Panc1 (cell line): ENCODE results near the gene PTPRF. TPM values are rescaled to one million over a fixed set of nuclear protein-coding genes. Genes with fewer than 3 reads are reported as not detected.
A peak's percentile ranks its signal among the peaks of the same experiment; 100 is the strongest.
"Not testable (repeated sequence)": the region's sequence is repeated elsewhere in the genome, so short reads cannot be mapped to it uniquely, and the experiment has no call there.

Source experiments
- ATAC-seq: fragments of 200-7000 bp; cut with Tn5 transposase; 2 replicates; pipeline ENCODE4 v1.9.1; 2020; ENCODE audit warnings: mild to moderate bottlenecking, moderate library complexity
- BruUV-seq: library from RNA; stranded (reverse); fragments of 400-500 nt; replicated peaks from 2 replicates; lab custom pipeline; 2021; lab: Mats Ljungman, UMichigan
- CTCF ChIA-PET: fragments of 300-600 bp; sonication (Branson Sonifier 250); formaldehyde crosslinking; loops from one replicate; lab custom pipeline; 2022; ENCODE audit warnings: antibody characterized with exemption; lab: Charles Lee
- POLR2A ChIA-PET: fragments of 300-600 bp; sonication (Branson Sonifier 250); formaldehyde crosslinking; loops from one replicate; lab custom pipeline; 2022; ENCODE audit warnings: antibody characterized with exemption; lab: Charles Lee
- DNase-seq: peaks from one replicate; pipeline ENCODE4 v3.0.0-alpha.2; 2010; ENCODE audit warnings: low read depth, low spot score
- H3K27ac ChIP-seq: 2 replicates; pipeline ENCODE4 v1.5.1; 2011; ENCODE audit warnings: mild to moderate bottlenecking, low read length, inconsistent platforms
- H3K27me3 ChIP-seq: fragments of 200-500 bp; sonication (Bioruptor generic); 2 replicates; pipeline ENCODE4 v1.6.0; 2014; ENCODE audit warnings: low read length, inconsistent platforms; ENCODE audit not compliant: control insufficient read depth, insufficient read depth
- H3K36me3 ChIP-seq: fragments of 200-500 bp; sonication (Bioruptor generic); 2 replicates; pipeline ENCODE4 v1.5.1; 2014; ENCODE audit warnings: inconsistent platforms, mild to moderate bottlenecking, low read length, moderate library complexity; ENCODE audit not compliant: control insufficient read depth, insufficient read depth
- H3K4me1 ChIP-seq: 2 replicates; pipeline ENCODE4 v1.5.1; 2011; ENCODE audit warnings: inconsistent platforms, mild to moderate bottlenecking, low read length, moderate library complexity; ENCODE audit not compliant: control insufficient read depth, insufficient read depth
- H3K4me3 ChIP-seq, 2 experiments: 2 replicates each; pipeline ENCODE4 v1.5.1; 2011 to 2012; ENCODE audit warnings: low read depth in 2 of 2, low read length in 2 of 2, mild to moderate bottlenecking in 2 of 2, inconsistent platforms in 1 of 2, moderate library complexity in 1 of 2
- H3K9me3 ChIP-seq: fragments of 200-500 bp; sonication (Bioruptor generic); 2 replicates; pipeline ENCODE4 v1.5.1; 2014; ENCODE audit warnings: low read depth, mild to moderate bottlenecking, inconsistent platforms, low read length, moderate library complexity; ENCODE audit not compliant: control insufficient read depth, insufficient read depth
- POLR2AphosphoS5 ChIP-seq: IDR thresholded peaks from 2 replicates; pipeline ENCODE4 v1.6.1; 2012; ENCODE audit warnings: mild to moderate bottlenecking, low read depth, low read length, moderate library complexity
- SIN3A ChIP-seq: IDR thresholded peaks from 2 replicates; pipeline ENCODE4 v1.6.1; 2012; ENCODE audit warnings: low read depth, mild to moderate bottlenecking, low read length, moderate library complexity, borderline replicate concordance; ENCODE audit not compliant: insufficient read depth
- TCF7L2 ChIP-seq: IDR thresholded peaks from 2 replicates; pipeline ENCODE4 v1.6.1; 2011; ENCODE audit warnings: mild to moderate bottlenecking, low read depth, low read length, inconsistent platforms
- in situ Hi-C: cut with HindIII; loops from 2 replicates; pipeline ENCODE4 v1.10.0; 2016; ENCODE audit warnings: low sequenced_read_pairs, low pct_unique_long_range_greater_than_20kb
- intact Hi-C: fragments of 100-400 bp; cut with micrococcal nuclease; formaldehyde crosslinking; loops from one replicate; pipeline ENCODE4 v1.10.0; 2022; ENCODE audit not compliant: unreplicated experiment
- total RNA-seq: library from RNA; stranded (reverse); gene quantifications from one replicate; pipeline ENCODE4 v1.2.1, GENCODE V29; 2021; ENCODE audit not compliant: unreplicated experiment
- TF ChIP-seq, protein P1 (sequence below): fragments of 450-650 bp; IDR thresholded peaks from 2 replicates; pipeline ENCODE4 v1.5.1; 2017; ENCODE audit warnings: mild to moderate bottlenecking
- TF ChIP-seq, protein P2 (sequence below), 2 experiments: IDR thresholded peaks; 2 replicates each; pipeline ENCODE4 v1.6.1; 2011 to 2012; ENCODE audit warnings: low read depth in 2 of 2, control low read depth in 1 of 2, low read length in 1 of 2, mild to moderate bottlenecking in 1 of 2, moderate library complexity in 1 of 2; ENCODE audit not compliant: insufficient read depth in 1 of 2

The PTPRF gene
- total RNA-seq, 1 experiment from 2014 or later, result 77.5 TPM

- Histone ChIP-seq H3K36me3 (no peaks in the 10 kb centered on the region), H3K4me3 (no peak overlapping the region), H3K4me1 (peaks cover 9% of the 10 kb centered on the region), H3K27me3 (no peaks in the 10 kb centered on the region), H3K9me3 (no peaks in the 10 kb centered on the region), H3K27ac (no peak overlapping the region)
- DNase-seq (no peak), ATAC-seq (no peak)
- CTCF ChIA-PET, result no interaction called here
- no peak for TF ChIP-seq POLR2AphosphoS5
- TF ChIP-seq SIN3A, result no peak
- no peak for TF ChIP-seq TCF7L2
- TF ChIP-seq, protein P1, sequence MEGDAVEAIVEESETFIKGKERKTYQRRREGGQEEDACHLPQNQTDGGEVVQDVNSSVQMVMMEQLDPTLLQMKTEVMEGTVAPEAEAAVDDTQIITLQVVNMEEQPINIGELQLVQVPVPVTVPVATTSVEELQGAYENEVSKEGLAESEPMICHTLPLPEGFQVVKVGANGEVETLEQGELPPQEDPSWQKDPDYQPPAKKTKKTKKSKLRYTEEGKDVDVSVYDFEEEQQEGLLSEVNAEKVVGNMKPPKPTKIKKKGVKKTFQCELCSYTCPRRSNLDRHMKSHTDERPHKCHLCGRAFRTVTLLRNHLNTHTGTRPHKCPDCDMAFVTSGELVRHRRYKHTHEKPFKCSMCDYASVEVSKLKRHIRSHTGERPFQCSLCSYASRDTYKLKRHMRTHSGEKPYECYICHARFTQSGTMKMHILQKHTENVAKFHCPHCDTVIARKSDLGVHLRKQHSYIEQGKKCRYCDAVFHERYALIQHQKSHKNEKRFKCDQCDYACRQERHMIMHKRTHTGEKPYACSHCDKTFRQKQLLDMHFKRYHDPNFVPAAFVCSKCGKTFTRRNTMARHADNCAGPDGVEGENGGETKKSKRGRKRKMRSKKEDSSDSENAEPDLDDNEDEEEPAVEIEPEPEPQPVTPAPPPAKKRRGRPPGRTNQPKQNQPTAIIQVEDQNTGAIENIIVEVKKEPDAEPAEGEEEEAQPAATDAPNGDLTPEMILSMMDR, result no peak
- TF ChIP-seq, protein P2, sequence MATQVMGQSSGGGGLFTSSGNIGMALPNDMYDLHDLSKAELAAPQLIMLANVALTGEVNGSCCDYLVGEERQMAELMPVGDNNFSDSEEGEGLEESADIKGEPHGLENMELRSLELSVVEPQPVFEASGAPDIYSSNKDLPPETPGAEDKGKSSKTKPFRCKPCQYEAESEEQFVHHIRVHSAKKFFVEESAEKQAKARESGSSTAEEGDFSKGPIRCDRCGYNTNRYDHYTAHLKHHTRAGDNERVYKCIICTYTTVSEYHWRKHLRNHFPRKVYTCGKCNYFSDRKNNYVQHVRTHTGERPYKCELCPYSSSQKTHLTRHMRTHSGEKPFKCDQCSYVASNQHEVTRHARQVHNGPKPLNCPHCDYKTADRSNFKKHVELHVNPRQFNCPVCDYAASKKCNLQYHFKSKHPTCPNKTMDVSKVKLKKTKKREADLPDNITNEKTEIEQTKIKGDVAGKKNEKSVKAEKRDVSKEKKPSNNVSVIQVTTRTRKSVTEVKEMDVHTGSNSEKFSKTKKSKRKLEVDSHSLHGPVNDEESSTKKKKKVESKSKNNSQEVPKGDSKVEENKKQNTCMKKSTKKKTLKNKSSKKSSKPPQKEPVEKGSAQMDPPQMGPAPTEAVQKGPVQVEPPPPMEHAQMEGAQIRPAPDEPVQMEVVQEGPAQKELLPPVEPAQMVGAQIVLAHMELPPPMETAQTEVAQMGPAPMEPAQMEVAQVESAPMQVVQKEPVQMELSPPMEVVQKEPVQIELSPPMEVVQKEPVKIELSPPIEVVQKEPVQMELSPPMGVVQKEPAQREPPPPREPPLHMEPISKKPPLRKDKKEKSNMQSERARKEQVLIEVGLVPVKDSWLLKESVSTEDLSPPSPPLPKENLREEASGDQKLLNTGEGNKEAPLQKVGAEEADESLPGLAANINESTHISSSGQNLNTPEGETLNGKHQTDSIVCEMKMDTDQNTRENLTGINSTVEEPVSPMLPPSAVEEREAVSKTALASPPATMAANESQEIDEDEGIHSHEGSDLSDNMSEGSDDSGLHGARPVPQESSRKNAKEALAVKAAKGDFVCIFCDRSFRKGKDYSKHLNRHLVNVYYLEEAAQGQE (IDR thresholded peaks at IDR 0.05; ENCODE audit: insufficient read depth in 1 of 2, low read depth in 2 of 2, low read length in 1 of 2), result no peak
- no TSS peak for BruUV-seq
- in situ Hi-C loops (no loop called here), intact Hi-C loops (no loop called here)
- POLR2A ChIA-PET, result no interaction called here
Measured at GRCh38 chr1:43495204-43495603, 35.5 kb upstream of the PTPRF start.

DNA sequence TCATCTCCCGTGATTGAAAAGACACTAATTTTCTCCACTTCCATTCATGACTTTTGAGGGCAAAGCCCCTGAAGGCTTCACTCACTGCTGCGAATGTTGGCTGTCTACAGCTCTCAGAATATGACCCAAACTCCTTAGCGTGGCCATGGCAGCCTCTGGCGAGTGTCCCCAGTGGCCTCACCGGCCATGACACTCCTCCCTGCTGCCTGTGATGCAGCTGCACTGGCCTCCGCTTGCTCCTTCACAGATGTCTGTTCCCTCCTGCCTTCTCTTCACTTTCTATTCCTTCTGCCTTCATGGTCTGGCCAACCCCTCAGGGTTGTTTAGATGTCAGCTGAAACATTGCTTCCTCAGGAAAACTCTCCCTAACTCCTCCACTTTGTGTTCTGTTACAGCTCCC, 30.8 kb upstream of the PTPRF start:
- Histone ChIP-seq H3K9me3 (no peaks in the 10 kb centered on the region), H3K36me3 (no peaks in the 10 kb centered on the region), H3K27me3 (no peaks in the 10 kb centered on the region), H3K27ac (no peak overlapping the region), H3K4me1 (no peaks in the 10 kb centered on the region), H3K4me3 (no peak overlapping the region)
- BruUV-seq, result no TSS peak
- in situ Hi-C loops, result no loop called here
- intact Hi-C loops, result no loop called here
- DNase-seq (no peak), ATAC-seq (peak; percentile 68)
- TF ChIP-seq, protein P2 (IDR thresholded peaks at IDR 0.05; ENCODE audit: insufficient read depth in 1 of 2, low read depth in 2 of 2, low read length in 1 of 2), result no peak
- TF ChIP-seq, protein P1, result no peak
- TF ChIP-seq SIN3A, result no peak
- TF ChIP-seq TCF7L2, result no peak
- TF ChIP-seq POLR2AphosphoS5, result no peak
- CTCF ChIA-PET, result no interaction called here
- POLR2A ChIA-PET, result no interaction called here

- POLR2A ChIA-PET, intact Hi-C loops, H3K27me3 ChIP-seq, in situ Hi-C loops, BruUV-seq, H3K4me1 ChIP-seq, CTCF ChIA-PET, H3K27ac ChIP-seq, DNase-seq, H3K36me3 ChIP-seq, H3K4me3 ChIP-seq, H3K9me3 ChIP-seq, ATAC-seq: not testable (repeated sequence)
Measured at GRCh38 chr1:43501806-43502205, 28.9 kb upstream of the PTPRF start.
